Natural killer cell treated with Interleukin-12 subunit alpha and Interleukin-12 subunit beta and Interleukin-15 and Interleukin-18, amount 100 ng/mL, for 72 hours (primary cell): ENCODE data around the gene IPCEF1. TPM values are rescaled to one million over a fixed set of nuclear protein-coding genes. Genes with fewer than 3 reads are reported as not detected.
A peak's percentile ranks its signal among the peaks of the same experiment; 100 is the strongest.

Experiments used
- ATAC-seq, 2 donors: fragments of 150-1000 bp; cut with Tn5 transposase in 1 of 2; sonication (Bioruptor Pico), chemical (Tn5 transposase) in 1 of 2; 2 replicates each; pipeline ENCODE4 v1.10.0; 2021
- DNase-seq: peaks from one replicate; pipeline ENCODE4 v3.0.0; 2022; ENCODE audit warnings: low spot score
- H3K27ac Mint-ChIP-seq, 2 donors: 1 replicate in 1 of 2; 2 replicates in 1 of 2; pipeline ENCODE4 v1.8.0; 2022; ENCODE audit warnings: mixed read lengths in 2 of 2, mild to moderate bottlenecking in 1 of 2, moderate library complexity in 1 of 2
- H3K27me3 Mint-ChIP-seq, 2 donors: 1 replicate in 1 of 2; 2 replicates in 1 of 2; pipeline ENCODE4 v1.8.0; 2022; ENCODE audit warnings: mixed read lengths in 2 of 2
- H3K36me3 Mint-ChIP-seq: one replicate; pipeline ENCODE4 v1.8.0; 2022; ENCODE audit warnings: mixed read lengths
- H3K4me1 Mint-ChIP-seq, 2 donors: 1 replicate in 1 of 2; 2 replicates in 1 of 2; pipeline ENCODE4 v1.8.0; 2022; ENCODE audit warnings: low read depth in 2 of 2, mixed read lengths in 2 of 2, mild to moderate bottlenecking in 1 of 2
- H3K4me3 Mint-ChIP-seq: one replicate; pipeline ENCODE4 v1.8.0; 2022; ENCODE audit warnings: mixed read lengths
- H3K9me3 Mint-ChIP-seq: 2 replicates; pipeline ENCODE4 v1.8.0; 2022; ENCODE audit warnings: mixed read lengths
- total RNA-seq, 2 donors: library from RNA; stranded (reverse); gene quantifications; one replicate each; pipeline ENCODE4 v1.2.3, GENCODE V29; 2022

Gene IPCEF1
- total RNA-seq, 2 donors from 2014 or later: 29.6 to 45.9 TPM

DNA sequence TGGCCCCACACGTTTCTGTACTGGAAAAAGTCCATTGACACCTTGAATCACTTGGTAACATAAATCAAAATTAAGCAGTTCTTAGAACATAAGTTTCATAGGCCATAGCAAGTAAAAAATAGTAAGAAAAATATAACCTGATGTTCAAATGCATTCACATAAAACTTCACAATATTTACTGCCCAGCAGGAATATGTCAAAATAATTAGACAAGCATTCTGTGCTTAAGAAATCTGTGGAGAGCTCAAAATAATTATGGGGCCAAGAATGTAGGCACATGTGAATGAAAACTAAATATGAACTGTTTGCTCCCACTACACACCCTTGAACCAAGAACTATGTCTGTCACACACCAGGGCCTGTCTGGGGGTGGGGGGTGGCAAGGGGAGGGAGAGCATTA lies 70.8 kb downstream of the IPCEF1 start:
- ATAC-seq (no peak), DNase-seq (no peak)
- Mint-ChIP-seq H3K27ac (no peak overlapping the region), H3K4me3 (no peak overlapping the region), H3K36me3 (no peaks in the 10 kb centered on the region), H3K27me3 (no peaks in the 10 kb centered on the region), H3K4me1 (peaks cover 0 to 3% of the 10 kb centered on the region in 2 donors), H3K9me3 (no peaks in the 10 kb centered on the region)

DNA sequence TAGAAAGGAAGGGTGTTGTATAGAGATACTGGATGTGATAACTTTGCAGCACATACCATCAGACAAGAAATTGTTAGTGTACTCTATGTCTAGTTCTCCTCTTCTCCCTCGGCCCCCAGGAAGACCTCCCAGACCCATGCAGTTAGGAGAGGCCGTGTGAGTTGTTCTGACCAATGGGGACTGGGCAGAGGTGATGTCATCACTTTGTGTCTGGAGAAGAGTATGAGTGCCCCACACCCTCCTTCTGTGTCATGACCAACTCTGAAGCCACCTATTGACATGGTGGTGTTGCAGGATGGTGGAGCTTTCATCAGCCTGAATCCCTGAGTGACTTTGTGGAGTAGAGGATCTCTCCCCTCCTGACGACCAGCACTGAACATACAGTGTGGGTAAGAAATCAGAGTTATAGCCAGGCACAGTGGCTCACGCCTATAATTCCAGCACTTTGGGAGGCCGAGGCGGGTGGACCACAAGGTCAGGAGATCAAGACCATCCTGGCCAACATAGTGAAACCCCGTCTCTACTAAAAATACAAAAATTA lies 72.2 kb downstream of the IPCEF1 start:
- DNase-seq (no peak), ATAC-seq (peak in 1 of 2 donors; percentile 24)
- Mint-ChIP-seq H3K4me3 (no peak overlapping the region), H3K27me3 (no peaks in the 10 kb centered on the region), H3K36me3 (no peaks in the 10 kb centered on the region), H3K27ac (no peak overlapping the region), H3K9me3 (no peaks in the 10 kb centered on the region), H3K4me1 (peaks cover 0 to 3% of the 10 kb centered on the region in 2 donors)

DNA sequence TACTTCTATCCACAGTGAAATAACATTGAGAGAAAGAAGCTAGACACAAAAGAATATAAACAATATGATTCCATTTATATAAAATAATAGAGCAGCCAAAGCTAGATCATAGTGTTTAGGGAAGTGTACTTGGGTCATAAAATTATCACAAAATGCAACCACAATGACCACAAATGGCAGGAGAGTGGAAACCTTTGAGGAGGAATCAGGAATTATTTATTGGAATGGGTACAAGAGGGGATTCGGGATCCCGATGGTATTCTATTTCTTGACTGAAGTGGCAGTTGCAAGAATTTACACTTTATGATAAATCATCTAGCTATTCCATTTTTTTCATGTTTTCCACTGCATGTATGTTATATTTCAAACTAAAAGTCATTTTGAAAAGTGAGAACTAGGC lies 76.1 kb downstream of the IPCEF1 start:
- Mint-ChIP-seq H3K27me3 (no peaks in the 10 kb centered on the region), H3K4me3 (no peak overlapping the region), H3K4me1 (peaks cover 14 to 23% of the 10 kb centered on the region in 2 donors), H3K27ac (no peak overlapping the region), H3K9me3 (no peaks in the 10 kb centered on the region), H3K36me3 (no peaks in the 10 kb centered on the region)
- DNase-seq: no peak
- no peak for ATAC-seq

DNA sequence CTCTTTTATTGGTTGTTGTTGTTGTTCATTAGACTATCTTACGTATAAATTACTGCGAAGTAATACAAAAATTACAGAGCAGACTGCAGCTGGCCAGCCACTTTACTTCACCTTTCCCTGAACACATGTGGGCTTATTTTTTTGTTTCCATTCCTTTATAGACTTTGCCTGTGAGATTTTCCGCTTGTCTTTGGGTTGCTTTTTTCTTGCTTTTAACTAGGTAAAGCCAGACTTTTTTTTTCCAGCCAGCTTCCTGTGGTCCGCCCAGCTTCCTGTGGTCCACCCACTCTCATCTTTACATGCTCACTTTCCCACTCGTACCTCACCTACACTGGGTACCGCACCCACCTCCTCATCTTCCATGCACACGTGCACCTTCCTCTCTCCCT lies 79.0 kb downstream of the IPCEF1 start:
- Mint-ChIP-seq H3K4me3 (peak overlapping the region; percentile 60), H3K27me3 (no peaks in the 10 kb centered on the region), H3K36me3 (no peaks in the 10 kb centered on the region), H3K27ac (peak overlapping the region in 1 of 2 donors; percentile 12), H3K9me3 (no peaks in the 10 kb centered on the region), H3K4me1 (peaks cover 14 to 23% of the 10 kb centered on the region in 2 donors)
- ATAC-seq: no peak
- DNase-seq: no peak

DNA sequence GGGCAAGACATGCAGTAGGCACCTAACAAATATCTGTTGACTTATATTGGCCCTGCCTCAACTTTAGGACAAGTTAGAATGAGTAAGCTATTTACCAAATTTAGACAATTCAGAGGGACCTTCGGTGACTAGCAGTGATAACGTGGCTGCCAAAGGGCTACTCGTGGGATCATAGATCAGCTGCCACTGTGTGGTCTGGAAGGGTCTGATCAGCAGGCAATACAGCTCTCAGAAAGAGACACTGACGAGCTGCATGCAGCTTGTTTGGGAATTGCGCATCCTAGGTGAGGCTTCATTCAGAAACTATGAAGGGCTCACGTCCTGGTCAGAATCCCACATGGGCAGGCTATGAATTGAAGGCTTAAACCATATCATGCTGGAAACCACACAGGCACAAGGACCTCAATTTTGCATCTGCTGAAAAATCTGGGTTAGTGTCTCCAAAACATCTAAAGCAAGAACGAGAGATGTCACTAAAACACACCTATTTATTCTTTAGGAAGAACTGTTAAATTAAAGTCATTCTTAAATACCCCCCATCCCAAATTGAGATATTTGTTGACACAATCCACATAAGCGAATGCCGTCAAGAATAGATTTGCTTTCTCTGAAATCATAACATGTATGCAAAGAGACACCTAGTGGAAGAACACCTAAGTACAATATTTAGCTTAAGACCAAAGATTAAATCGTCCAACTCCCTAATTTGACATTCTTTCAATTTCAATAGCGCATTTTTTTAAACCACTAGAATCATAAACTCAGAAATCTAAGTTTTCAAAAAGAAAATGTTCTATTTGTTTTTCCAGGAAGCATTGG lies 79.6 kb downstream of the IPCEF1 start:
- Mint-ChIP-seq H3K36me3 (no peaks in the 10 kb centered on the region), H3K9me3 (no peaks in the 10 kb centered on the region), H3K27me3 (no peaks in the 10 kb centered on the region), H3K4me3 (peak overlapping the region; percentile 60), H3K4me1 (peaks cover 14 to 23% of the 10 kb centered on the region in 2 donors), H3K27ac (peak overlapping the region in 1 of 2 donors; percentile 12)
- peak in 1 of 2 donors; percentile 54 for ATAC-seq
- no peak for DNase-seq

DNA sequence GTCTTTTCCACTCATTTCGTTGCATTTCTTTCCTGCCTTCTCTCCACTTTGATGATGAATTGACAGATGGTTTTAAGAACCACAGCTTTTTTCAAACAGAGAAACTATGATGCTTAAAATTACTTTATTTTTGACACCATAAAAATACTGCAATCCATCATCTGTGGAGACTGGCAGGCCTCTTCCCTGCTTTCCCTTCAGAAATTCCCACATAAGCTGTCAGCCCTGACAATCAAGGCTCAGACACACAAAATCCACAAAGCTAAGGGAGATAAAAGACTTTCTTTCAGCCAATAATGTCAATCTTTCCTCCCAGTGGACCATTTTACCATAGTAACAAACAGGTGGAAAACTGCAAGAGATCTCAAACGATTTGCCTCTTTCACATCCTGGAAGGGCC lies 82.4 kb downstream of the IPCEF1 start:
- Mint-ChIP-seq H3K4me1 (peaks cover 14 to 23% of the 10 kb centered on the region in 2 donors), H3K36me3 (no peaks in the 10 kb centered on the region), H3K4me3 (no peak overlapping the region), H3K27ac (no peak overlapping the region), H3K27me3 (no peaks in the 10 kb centered on the region), H3K9me3 (no peaks in the 10 kb centered on the region)
- ATAC-seq (no peak), DNase-seq (no peak)

DNA sequence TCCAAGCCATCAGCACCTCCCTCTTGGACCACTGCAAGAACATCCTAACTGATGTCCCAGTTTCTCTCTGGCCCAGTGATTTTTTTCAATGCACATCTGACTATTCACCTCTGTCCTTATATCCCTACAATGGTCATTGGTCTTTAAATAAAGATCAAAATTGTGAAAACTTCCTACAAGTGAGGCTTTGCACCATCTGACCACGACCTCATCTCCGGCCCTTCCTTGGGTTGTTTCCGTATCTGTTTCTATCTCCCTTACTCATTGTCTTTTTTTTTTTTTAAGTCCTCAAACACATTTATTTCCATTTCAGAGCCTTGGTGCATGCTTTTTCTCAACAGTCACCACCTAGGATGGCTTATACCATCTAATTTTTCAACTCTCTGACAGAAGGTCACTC lies 88.1 kb downstream of the IPCEF1 start:
- no peaks in the 10 kb centered on the region for H3K9me3 Mint-ChIP-seq
- peak overlapping the region in 1 of 2 donors; percentile 5 for H3K27ac Mint-ChIP-seq
- H3K36me3 Mint-ChIP-seq: no peaks in the 10 kb centered on the region
- DNase-seq (no peak), ATAC-seq (no peak)
- peaks cover 6 to 7% of the 10 kb centered on the region in 2 donors for H3K4me1 Mint-ChIP-seq
- no peak overlapping the region for H3K4me3 Mint-ChIP-seq
- H3K27me3 Mint-ChIP-seq: no peaks in the 10 kb centered on the region

DNA sequence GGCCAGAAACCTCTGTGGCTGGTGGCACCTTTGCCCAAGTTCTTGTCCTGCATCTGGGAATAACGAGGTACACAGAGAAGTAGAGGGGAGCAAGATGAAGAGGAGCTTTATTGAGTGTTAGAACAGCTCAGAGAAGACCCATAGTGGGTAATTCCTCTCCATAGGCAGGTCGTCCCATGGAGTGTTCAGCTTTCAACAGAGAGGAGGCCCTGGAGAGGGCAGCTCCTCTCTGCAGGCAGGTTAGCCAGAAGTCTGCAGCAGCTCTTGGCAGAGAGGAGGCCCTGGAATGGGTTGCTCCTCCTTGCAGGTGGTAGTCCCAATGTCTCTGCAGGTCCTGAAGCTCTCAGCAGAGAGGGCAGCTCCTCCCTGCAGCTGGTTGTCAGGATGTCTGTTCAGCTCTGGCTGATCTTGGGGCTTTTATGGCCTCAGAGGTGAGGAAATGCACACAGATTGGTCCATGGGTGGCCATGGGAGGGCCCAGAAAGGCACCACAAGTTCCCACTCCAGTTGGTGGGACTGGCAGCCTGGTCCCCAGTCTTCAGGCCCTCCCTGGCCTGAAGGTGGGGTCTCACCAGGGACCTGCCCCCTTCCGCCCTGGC lies 89.0 kb downstream of the IPCEF1 start:
- H3K27me3 Mint-ChIP-seq: no peaks in the 10 kb centered on the region
- H3K4me1 Mint-ChIP-seq: peaks cover 6 to 7% of the 10 kb centered on the region in 2 donors
- H3K4me3 Mint-ChIP-seq: no peak overlapping the region
- ATAC-seq (no peak), DNase-seq (no peak)
- no peaks in the 10 kb centered on the region for H3K36me3 Mint-ChIP-seq
- H3K9me3 Mint-ChIP-seq: no peaks in the 10 kb centered on the region
- no peak overlapping the region for H3K27ac Mint-ChIP-seq

DNA sequence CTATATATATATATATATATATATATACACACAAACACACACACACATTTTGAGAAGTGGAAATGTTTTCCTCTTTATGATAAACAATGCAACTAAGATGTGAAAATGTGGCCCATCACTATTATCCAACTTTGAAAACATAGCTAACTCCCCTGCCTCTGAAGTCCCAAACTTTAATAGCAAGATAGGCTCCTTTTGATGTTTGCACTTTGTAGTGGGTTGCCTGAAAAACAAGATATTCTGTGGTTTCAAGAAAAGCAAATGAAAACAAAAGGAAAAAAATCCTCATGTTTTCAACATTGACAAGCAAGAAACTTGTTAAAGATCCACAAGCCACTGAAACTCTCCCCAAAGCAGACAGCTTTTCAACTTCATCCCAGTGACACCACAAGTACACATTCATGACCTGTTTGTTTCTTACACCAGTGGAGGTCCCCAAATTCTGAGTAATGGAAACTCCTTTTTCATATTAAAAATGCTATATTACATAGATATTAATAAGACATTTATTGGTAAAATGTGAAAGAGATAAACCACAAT lies 90.0 kb downstream of the IPCEF1 start:
- no peak for ATAC-seq
- no peak for DNase-seq

DNA sequence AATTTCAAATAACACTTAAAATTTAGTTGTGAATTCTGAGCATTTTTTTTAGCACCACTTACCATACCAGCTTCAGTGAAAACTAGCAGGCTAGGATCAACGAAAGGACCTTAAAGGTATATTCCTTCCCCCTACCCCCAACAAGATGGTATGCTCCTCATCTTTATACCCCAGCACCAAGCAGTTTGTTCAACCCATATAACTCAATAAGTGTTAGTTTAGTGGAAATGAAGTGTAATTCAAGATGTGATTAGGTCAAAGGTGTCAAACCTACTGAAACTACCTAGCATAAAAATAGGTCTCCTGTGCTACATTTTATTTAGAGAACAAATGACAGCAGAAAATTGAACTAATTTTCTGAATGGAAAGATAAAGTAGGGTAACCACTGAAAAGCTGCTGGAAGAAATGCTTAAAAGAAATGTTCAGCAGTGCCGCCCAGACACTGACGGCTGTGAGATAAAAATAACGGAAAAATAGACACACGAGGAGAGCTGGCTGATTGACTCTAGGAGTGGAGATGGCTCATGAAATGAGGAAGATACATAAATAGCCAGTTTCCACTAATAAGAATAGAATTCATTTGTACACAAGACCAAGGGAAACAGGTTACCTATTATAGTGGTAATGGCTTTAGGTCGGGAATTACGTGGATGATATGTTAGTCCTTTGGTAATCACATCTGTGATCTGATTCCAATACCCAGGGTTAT lies 94.8 kb downstream of the IPCEF1 start:
- no peak overlapping the region for H3K4me3 Mint-ChIP-seq
- ATAC-seq (no peak), DNase-seq (no peak)
- H3K27me3 Mint-ChIP-seq: no peaks in the 10 kb centered on the region
- peaks cover 22 to 25% of the 10 kb centered on the region in 2 donors for H3K4me1 Mint-ChIP-seq
- no peak overlapping the region for H3K27ac Mint-ChIP-seq
- no peaks in the 10 kb centered on the region for H3K9me3 Mint-ChIP-seq
- H3K36me3 Mint-ChIP-seq: no peaks in the 10 kb centered on the region

More for the DNA sequence above, 90.0 kb downstream of the IPCEF1 start:
- Mint-ChIP-seq H3K27ac (no peak overlapping the region), H3K27me3 (no peaks in the 10 kb centered on the region), H3K9me3 (no peaks in the 10 kb centered on the region), H3K4me3 (no peak overlapping the region), H3K36me3 (no peaks in the 10 kb centered on the region), H3K4me1 (peaks cover 11 to 12% of the 10 kb centered on the region in 2 donors)

DNA sequence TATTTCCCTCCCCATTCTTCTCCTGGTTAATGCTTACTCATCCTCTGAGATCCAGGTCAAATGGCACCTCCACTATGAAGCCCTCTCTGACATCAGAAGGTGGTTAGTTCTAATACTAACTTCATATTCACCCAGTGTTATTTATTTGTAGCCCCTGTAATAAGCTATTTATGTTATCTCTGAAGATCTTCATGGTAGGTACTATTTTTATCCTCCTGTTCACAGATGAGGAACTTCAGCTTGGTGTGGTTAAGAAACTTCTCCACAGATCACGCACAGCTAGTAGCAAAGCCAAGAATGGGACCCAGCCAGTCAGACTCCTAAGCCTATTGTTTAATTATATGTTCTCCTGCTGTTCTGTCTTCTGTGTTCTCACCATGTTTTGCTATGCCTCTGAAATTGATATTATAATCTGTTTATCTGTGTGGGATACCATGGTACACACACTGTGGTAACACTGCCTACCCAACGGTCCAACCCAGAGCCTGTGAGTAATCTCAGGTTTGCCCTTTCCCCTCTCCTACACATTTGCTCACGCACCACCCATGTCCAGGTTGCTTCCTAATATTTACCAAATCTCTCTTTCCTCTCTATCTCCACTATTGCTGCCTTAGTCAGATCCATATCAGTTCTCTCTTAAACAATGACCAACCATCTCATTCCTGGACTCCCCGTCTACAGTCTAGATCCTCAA lies 98.4 kb downstream of the IPCEF1 start:
- H3K4me3 Mint-ChIP-seq: peak overlapping the region; percentile 26
- DNase-seq (no peak), ATAC-seq (peak in 1 of 2 donors; percentile 40)
- H3K36me3 Mint-ChIP-seq: peaks cover 24% of the 10 kb centered on the region
- H3K9me3 Mint-ChIP-seq: peaks cover 5% of the 10 kb centered on the region
- H3K27me3 Mint-ChIP-seq: no peaks in the 10 kb centered on the region
- peak overlapping the region in 1 of 2 donors; percentile 0 for H3K27ac Mint-ChIP-seq
- H3K4me1 Mint-ChIP-seq: peaks cover 29 to 32% of the 10 kb centered on the region in 2 donors

DNA sequence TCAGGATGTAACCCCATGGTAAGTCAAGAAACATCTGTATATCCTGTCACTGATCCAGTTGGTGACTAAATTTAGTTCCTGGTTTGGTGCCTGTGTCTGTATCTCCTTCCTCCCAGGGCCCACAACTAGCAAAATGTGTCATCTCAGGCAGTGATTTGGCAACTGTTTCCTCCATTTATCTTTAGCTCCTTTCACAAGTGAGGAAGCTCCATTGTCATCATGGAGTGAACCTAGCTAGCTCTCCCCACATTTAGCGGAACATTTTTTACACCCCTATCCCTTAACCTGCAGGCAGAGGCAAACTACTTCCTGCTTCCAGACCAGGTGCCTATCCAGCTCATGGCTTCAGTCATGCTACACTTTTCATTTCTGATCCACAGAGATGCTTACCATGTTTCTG lies 99.5 kb downstream of the IPCEF1 start:
- peaks cover 24% of the 10 kb centered on the region for H3K36me3 Mint-ChIP-seq
- peak overlapping the region in 1 of 2 donors; percentile 20 for H3K27ac Mint-ChIP-seq
- H3K4me1 Mint-ChIP-seq: peaks cover 32 to 42% of the 10 kb centered on the region in 2 donors

DNA sequence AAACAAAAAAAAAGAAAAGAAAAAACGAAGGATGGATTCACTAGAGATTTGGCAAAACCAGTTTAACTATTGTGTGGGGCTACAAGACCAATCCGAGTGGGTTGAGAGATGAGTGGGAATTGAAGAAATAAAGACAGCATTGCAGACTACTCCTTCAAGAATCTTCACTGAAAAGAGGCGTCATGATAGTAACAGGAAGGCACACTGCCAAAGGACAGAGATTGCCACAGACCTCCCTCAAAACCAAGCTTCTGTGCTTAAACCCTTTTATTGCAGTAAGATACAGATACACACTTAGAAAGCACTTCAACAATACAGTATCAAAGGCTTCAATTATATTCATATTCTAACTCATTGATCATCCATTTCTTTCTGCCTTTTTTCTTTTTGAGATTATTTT lies 103.9 kb downstream of the IPCEF1 start:
- DNase-seq (no peak), ATAC-seq (no peak)
- H3K4me3 Mint-ChIP-seq: no peak overlapping the region
- H3K36me3 Mint-ChIP-seq: peaks cover 24% of the 10 kb centered on the region
- peaks cover 8% of the 10 kb centered on the region for H3K9me3 Mint-ChIP-seq
- peak overlapping the region in 1 of 2 donors; percentile 0 for H3K27ac Mint-ChIP-seq
- H3K27me3 Mint-ChIP-seq: no peaks in the 10 kb centered on the region
- peaks cover 42 to 64% of the 10 kb centered on the region in 2 donors for H3K4me1 Mint-ChIP-seq

More for the DNA sequence above, 99.5 kb downstream of the IPCEF1 start:
- ATAC-seq (peak; percentile 59 to 71), DNase-seq (no peak)
- peaks cover 5% of the 10 kb centered on the region for H3K9me3 Mint-ChIP-seq
- H3K27me3 Mint-ChIP-seq: no peaks in the 10 kb centered on the region
- peak overlapping the region; percentile 47 for H3K4me3 Mint-ChIP-seq
